ENCODE measurements around the gene ROPN1B. TPM values are rescaled to one million over a fixed set of nuclear protein-coding genes. Genes with fewer than 3 reads are reported as not detected.

The ROPN1B gene
- total and polyA plus RNA-seq, 2 experiments from 2014 or later, result not detected

DNA sequence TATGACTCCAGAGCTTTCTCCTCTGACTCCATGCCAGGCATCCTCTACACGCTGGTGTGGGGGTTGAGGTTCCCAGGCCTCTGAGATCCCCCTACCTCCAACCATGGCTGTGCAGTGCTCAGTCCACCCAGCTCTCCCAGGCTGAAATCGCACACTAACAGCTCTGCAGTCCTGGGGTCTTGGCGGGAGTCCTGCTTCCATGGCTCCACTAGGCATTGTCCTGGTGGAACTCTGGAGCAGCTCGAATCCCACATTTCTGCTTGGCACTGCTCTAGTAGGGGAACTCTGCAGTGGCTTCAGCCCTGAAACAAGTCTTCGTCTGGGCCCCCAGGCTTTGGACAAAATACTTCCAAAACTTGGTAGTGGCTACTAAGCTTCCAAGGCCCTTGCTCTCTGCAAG is 50.7 kb downstream of the ROPN1B start:
- Histone ChIP-seq H3K9me2 (ENCODE audit: insufficient read depth) (peaks cover 10% of the 10 kb centered on the region; the same call in 1 of the 2 replicates), H3K4me3 (no peak overlapping the region), H4K20me1 (replicated peaks; ENCODE audit: insufficient read depth) (no peaks in the 10 kb centered on the region), H3K4me2 (no peak overlapping the region), H3K27me3 (ENCODE audit: insufficient read depth) (no peaks in the 10 kb centered on the region), H3K27ac (ENCODE audit: low read depth) (no peak overlapping the region), H3K79me2 (replicated peaks; ENCODE audit: insufficient read depth) (no peaks in the 10 kb centered on the region), H3F3A (replicated peaks; ENCODE audit: low read depth) (no peaks in the 10 kb centered on the region), H3K36me3 (ENCODE audit: insufficient read depth) (no peaks in the 10 kb centered on the region), H2AFZ (no peak overlapping the region), H3K4me1 (ENCODE audit: insufficient read depth) (peaks cover 25% of the 10 kb centered on the region)
- Mint-ChIP-seq H3K9me3 (no peaks in the 10 kb centered on the region), H3K27ac (no peak overlapping the region), H3K4me1 (peaks cover 28% of the 10 kb centered on the region), H3K4me3 (no peak overlapping the region), H3K27me3 (ENCODE audit: insufficient read depth, low read depth, poor library complexity) (peaks cover 16% of the 10 kb centered on the region), H3K36me3 (ENCODE audit: low read depth) (peaks cover 3% of the 10 kb centered on the region; the same call in 2 of the 3 replicates)
- DNase-seq (ENCODE audit: low spot score), result no peak
- no peak for ATAC-seq
- TF ChIP-seq JUNB (IDR thresholded peaks at IDR 0.05; ENCODE audit: unreplicated experiment), result no peak
- no peak for TF ChIP-seq POLR2AphosphoS5 (IDR thresholded peaks at IDR 0.05; ENCODE audit: low read depth)
- TF ChIP-seq ETS1 (IDR thresholded peaks at IDR 0.05), result no peak
- TF ChIP-seq NANOG (IDR thresholded peaks at IDR 0.05; ENCODE audit: borderline replicate concordance), result no peak
- no peak for TF ChIP-seq ZNF114 (CRISPR knock-in tag; IDR thresholded peaks at IDR 0.05)
- no peak for TF ChIP-seq ZNF331 (CRISPR knock-in tag; IDR thresholded peaks at IDR 0.05; ENCODE audit: low read depth)
- no peak for TF ChIP-seq EZH2 (IDR thresholded peaks at IDR 0.05; ENCODE audit: low read depth, unreplicated experiment)
- TF ChIP-seq EZH2phosphoT487 (IDR thresholded peaks at IDR 0.05; ENCODE audit: unreplicated experiment), result no peak
- TF ChIP-seq, protein P1, sequence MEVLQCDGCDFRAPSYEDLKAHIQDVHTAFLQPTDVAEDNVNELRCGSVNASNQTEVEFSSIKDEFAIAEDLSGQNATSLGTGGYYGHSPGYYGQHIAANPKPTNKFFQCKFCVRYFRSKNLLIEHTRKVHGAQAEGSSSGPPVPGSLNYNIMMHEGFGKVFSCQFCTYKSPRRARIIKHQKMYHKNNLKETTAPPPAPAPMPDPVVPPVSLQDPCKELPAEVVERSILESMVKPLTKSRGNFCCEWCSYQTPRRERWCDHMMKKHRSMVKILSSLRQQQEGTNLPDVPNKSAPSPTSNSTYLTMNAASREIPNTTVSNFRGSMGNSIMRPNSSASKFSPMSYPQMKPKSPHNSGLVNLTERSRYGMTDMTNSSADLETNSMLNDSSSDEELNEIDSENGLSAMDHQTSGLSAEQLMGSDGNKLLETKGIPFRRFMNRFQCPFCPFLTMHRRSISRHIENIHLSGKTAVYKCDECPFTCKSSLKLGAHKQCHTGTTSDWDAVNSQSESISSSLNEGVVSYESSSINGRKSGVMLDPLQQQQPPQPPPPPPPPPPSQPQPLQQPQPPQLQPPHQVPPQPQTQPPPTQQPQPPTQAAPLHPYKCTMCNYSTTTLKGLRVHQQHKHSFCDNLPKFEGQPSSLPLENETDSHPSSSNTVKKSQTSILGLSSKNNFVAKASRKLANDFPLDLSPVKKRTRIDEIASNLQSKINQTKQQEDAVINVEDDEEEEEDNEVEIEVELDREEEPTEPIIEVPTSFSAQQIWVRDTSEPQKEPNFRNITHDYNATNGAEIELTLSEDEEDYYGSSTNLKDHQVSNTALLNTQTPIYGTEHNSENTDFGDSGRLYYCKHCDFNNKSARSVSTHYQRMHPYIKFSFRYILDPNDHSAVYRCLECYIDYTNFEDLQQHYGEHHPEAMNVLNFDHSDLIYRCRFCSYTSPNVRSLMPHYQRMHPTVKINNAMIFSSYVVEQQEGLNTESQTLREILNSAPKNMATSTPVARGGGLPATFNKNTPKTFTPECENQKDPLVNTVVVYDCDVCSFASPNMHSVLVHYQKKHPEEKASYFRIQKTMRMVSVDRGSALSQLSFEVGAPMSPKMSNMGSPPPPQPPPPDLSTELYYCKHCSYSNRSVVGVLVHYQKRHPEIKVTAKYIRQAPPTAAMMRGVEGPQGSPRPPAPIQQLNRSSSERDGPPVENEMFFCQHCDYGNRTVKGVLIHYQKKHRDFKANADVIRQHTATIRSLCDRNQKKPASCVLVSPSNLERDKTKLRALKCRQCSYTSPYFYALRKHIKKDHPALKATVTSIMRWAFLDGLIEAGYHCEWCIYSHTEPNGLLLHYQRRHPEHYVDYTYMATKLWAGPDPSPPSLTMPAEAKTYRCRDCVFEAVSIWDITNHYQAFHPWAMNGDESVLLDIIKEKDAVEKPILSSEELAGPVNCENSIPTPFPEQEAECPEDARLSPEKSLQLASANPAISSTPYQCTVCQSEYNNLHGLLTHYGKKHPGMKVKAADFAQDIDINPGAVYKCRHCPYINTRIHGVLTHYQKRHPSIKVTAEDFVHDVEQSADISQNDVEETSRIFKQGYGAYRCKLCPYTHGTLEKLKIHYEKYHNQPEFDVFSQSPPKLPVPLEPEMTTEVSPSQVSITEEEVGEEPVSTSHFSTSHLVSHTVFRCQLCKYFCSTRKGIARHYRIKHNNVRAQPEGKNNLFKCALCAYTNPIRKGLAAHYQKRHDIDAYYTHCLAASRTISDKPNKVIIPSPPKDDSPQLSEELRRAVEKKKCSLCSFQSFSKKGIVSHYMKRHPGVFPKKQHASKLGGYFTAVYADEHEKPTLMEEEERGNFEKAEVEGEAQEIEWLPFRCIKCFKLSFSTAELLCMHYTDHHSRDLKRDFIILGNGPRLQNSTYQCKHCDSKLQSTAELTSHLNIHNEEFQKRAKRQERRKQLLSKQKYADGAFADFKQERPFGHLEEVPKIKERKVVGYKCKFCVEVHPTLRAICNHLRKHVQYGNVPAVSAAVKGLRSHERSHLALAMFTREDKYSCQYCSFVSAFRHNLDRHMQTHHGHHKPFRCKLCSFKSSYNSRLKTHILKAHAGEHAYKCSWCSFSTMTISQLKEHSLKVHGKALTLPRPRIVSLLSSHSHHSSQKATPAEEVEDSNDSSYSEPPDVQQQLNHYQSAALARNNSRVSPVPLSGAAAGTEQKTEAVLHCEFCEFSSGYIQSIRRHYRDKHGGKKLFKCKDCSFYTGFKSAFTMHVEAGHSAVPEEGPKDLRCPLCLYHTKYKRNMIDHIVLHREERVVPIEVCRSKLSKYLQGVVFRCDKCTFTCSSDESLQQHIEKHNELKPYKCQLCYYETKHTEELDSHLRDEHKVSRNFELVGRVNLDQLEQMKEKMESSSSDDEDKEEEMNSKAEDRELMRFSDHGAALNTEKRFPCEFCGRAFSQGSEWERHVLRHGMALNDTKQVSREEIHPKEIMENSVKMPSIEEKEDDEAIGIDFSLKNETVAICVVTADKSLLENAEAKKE (CRISPR knock-in tag; IDR thresholded peaks at IDR 0.05), result no peak
- TF ChIP-seq, protein P2, sequence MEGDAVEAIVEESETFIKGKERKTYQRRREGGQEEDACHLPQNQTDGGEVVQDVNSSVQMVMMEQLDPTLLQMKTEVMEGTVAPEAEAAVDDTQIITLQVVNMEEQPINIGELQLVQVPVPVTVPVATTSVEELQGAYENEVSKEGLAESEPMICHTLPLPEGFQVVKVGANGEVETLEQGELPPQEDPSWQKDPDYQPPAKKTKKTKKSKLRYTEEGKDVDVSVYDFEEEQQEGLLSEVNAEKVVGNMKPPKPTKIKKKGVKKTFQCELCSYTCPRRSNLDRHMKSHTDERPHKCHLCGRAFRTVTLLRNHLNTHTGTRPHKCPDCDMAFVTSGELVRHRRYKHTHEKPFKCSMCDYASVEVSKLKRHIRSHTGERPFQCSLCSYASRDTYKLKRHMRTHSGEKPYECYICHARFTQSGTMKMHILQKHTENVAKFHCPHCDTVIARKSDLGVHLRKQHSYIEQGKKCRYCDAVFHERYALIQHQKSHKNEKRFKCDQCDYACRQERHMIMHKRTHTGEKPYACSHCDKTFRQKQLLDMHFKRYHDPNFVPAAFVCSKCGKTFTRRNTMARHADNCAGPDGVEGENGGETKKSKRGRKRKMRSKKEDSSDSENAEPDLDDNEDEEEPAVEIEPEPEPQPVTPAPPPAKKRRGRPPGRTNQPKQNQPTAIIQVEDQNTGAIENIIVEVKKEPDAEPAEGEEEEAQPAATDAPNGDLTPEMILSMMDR (conservative IDR thresholded peaks at IDR 0.05; ENCODE audit: low read depth in 2 of 2), result no peak
- no peak for TF ChIP-seq REST (IDR thresholded peaks at IDR 0.05; ENCODE audit: unreplicated experiment)
- no peak for TF ChIP-seq CREB1 (CRISPR knock-in tag; IDR thresholded peaks at IDR 0.05; ENCODE audit: low read depth)
- no peak for TF ChIP-seq STAT1 (IDR thresholded peaks at IDR 0.05; ENCODE audit: unreplicated experiment)

Data from GM23338 (cell line).